Measurements from ENCODE around the gene NTNG1. TPM values are rescaled to one million over a fixed set of nuclear protein-coding genes. Genes with fewer than 3 reads are reported as not detected.

The NTNG1 gene
- total and polyA plus RNA-seq, 2 of the 4 experiments (the other 2 are of a cell fraction), result 1.2 to 2.3 TPM

GRCh38 chr1:107264561-107264960, 123.7 kb downstream of the NTNG1 start:
- DNase-seq (peak; percentile 20), ATAC-seq (ENCODE audit: low read depth) (no peak; the same call in 1 of the 2 replicates)
- H2BK20ac ChIP-seq (ENCODE audit: low read depth, low read length), result no peak overlapping the region
- H3K4me3 ChIP-seq (ENCODE audit: insufficient read depth, low read depth, low read length), result no peak overlapping the region
- intact Hi-C loops (cut with micrococcal nuclease) (no loop called here), dilution Hi-C loops (cut with HindIII; ENCODE audit: low sequenced_read_pairs, unreplicated experiment) (no loop called here), in situ Hi-C loops (cut with MboI; ENCODE audit: low sequenced_read_pairs) (no loop called here)
- H2AFZ ChIP-seq (replicated peaks; ENCODE audit: low read length, poor library complexity), result no peak overlapping the region
- no peak overlapping the region for H2BK5ac ChIP-seq (ENCODE audit: low read depth, low read length, poor library complexity, severe bottlenecking)
- ChIA-PET POLR2A (ENCODE audit: unreplicated experiment) (no interaction called here), CTCF (no interaction called here)
- H3K23ac ChIP-seq (ENCODE audit: low read depth, low read length), result no peak overlapping the region
- no peak overlapping the region for H3K4ac ChIP-seq (ENCODE audit: low read depth, low read length)
- no peak overlapping the region for H3K56ac ChIP-seq (ENCODE audit: extremely low read depth, insufficient read depth, low read length)
- H3K27me3 ChIP-seq (ENCODE audit: control insufficient read depth, insufficient read depth, low read length), result no peaks in the 10 kb centered on the region
- H2AK9ac ChIP-seq (replicated peaks; ENCODE audit: low read depth, low read length, poor library complexity), result no peak overlapping the region
- WGBS, 2 experiments (ENCODE audit: extremely low coverage in 2 of 2, insufficient read length in 1 of 2), result no CpG with 5 or more reads among the region's 1 CpG
- H3K4me2 ChIP-seq (ENCODE audit: low read depth, low read length), result no peak overlapping the region
- no peak overlapping the region for H3K14ac ChIP-seq (replicated peaks; ENCODE audit: low read depth, low read length)
- no peaks in the 10 kb centered on the region for H4K20me1 ChIP-seq (ENCODE audit: insufficient read depth, low read length)
- no peak overlapping the region for H4K8ac ChIP-seq (ENCODE audit: low read depth in 2 of 2, low read length in 2 of 2)
- H3K9ac ChIP-seq (ENCODE audit: low read depth, low read length), result no peak overlapping the region
- BruUV-seq (replicated peaks), result no TSS peak
- no peak overlapping the region for H2BK15ac ChIP-seq (ENCODE audit: low read depth, low read length)
- no peak overlapping the region for H3K18ac ChIP-seq (ENCODE audit: low read depth, low read length)
- no peaks in the 10 kb centered on the region for H3K9me1 ChIP-seq (ENCODE audit: insufficient read depth, low read length)
- no peak overlapping the region for H2AK5ac ChIP-seq (ENCODE audit: low read depth, low read length)
- no peaks in the 10 kb centered on the region for H3K36me3 ChIP-seq (ENCODE audit: control insufficient read depth, insufficient read depth, low read length)
- H4K5ac ChIP-seq (ENCODE audit: low read depth, low read length), result no peak overlapping the region
- H3K79me1 ChIP-seq (ENCODE audit: low read depth in 1 of 2, low read length in 2 of 2), result no peaks in the 10 kb centered on the region
- H2BK120ac ChIP-seq (ENCODE audit: low read depth, low read length), result no peak overlapping the region
- TF ChIP-seq RCOR1 (IDR thresholded peaks at IDR 0.05; ENCODE audit: insufficient replicate concordance, low read length), result no peak
- no peak for TF ChIP-seq MAFK (IDR thresholded peaks at IDR 0.05; ENCODE audit: low read depth, low read length)
- TF ChIP-seq NFE2L2 (IDR thresholded peaks at IDR 0.05; ENCODE audit: low read depth, low read length), result no peak
- TF ChIP-seq MAZ (IDR thresholded peaks at IDR 0.05; ENCODE audit: borderline replicate concordance, low read depth, low read length), result no peak
- no peak for TF ChIP-seq CHD1 (IDR thresholded peaks at IDR 0.05; ENCODE audit: low read depth, low read length)
- no peak for TF ChIP-seq MXI1 (IDR thresholded peaks at IDR 0.05; ENCODE audit: borderline replicate concordance, low read depth, low read length)
- TF ChIP-seq CTCF (conservative IDR thresholded peaks at IDR 0.05; ENCODE audit: low read depth, low read length), result no peak
- TF ChIP-seq POLR2A (IDR thresholded peaks at IDR 0.05; ENCODE audit: low read depth, low read length), result no peak
- no peak for TF ChIP-seq BHLHE40 (IDR thresholded peaks at IDR 0.05; ENCODE audit: low read depth, low read length)
- no peak for TF ChIP-seq SMC3 (IDR thresholded peaks at IDR 0.05; ENCODE audit: low read depth, low read length)
- TF ChIP-seq CEBPB (IDR thresholded peaks at IDR 0.05; ENCODE audit: low read depth, low read length), result no peak
- H3K9me3 ChIP-seq (ENCODE audit: control insufficient read depth, insufficient read depth, low read length), result no peaks in the 10 kb centered on the region
- no peaks in the 10 kb centered on the region for H3K4me1 ChIP-seq (ENCODE audit: control insufficient read depth, insufficient read depth, low read length)
- H3K27ac ChIP-seq (ENCODE audit: insufficient read depth, low read length), result no peak overlapping the region
- no peak overlapping the region for H4K91ac ChIP-seq (ENCODE audit: insufficient read depth, low read depth, low read length)

Measured in IMR-90 (cell line).